Sigmoid colon (tissue), 7 donors: ENCODE data around the gene TMEM135. TPM values are rescaled to one million over a fixed set of nuclear protein-coding genes. Genes with fewer than 3 reads are reported as not detected.

ENCODE experiments used
- DNase-seq: peaks from one replicate; pipeline ENCODE4 v3.0.0-alpha.2; 2019
- H3K27ac ChIP-seq, 4 donors: fragments of 200-600 bp; sonication (generic); one replicate each; pipeline ENCODE4 v1.5.1; 2016 to 2019; ENCODE audit warnings: mild to moderate bottlenecking in 1 of 4
- H3K27me3 ChIP-seq, 3 donors: fragments of 200-600 bp; sonication (generic); one replicate each; pipeline ENCODE4 v1.5.1; 2019; ENCODE audit warnings: mild to moderate bottlenecking in 1 of 3
- H3K36me3 ChIP-seq, 4 donors: fragments of 200-600 bp; sonication (generic); one replicate each; pipeline ENCODE4 v1.5.1; 2016 to 2019
- H3K4me1 ChIP-seq, 4 donors: fragments of 200-600 bp; sonication (generic); one replicate each; pipeline ENCODE4 v1.5.1; 2017 to 2019
- H3K4me3 ChIP-seq, 4 donors: fragments of 200-600 bp; sonication (generic); one replicate each; pipeline ENCODE4 v1.5.1; 2017 to 2019; ENCODE audit warnings: mild to moderate bottlenecking in 2 of 4, moderate library complexity in 1 of 4
- H3K9me3 ChIP-seq, 4 donors: fragments of 200-600 bp in 3 of 4; sonication (generic) in 3 of 4; one replicate each; pipeline versions ENCODE4 v1.5.1 to v1.6.1; 2013 to 2019
- CTCF ChIP-seq, 4 experiments: fragments of 450-650 bp in 3 of 4; fragments of 200-600 bp in 1 of 4; IDR thresholded peaks; one replicate each; pipeline ENCODE4 v1.5.1; 2016 to 2019; ENCODE audit warnings: antibody characterized with exemption in 4 of 4, mild to moderate bottlenecking in 3 of 4, moderate library complexity in 2 of 4
- EP300 ChIP-seq, 4 donors: sonication (generic); formaldehyde crosslinking; IDR thresholded peaks; one replicate each; pipeline ENCODE4 v1.6.1; 2017; ENCODE audit warnings: antibody characterized with exemption in 4 of 4
- POLR2A ChIP-seq, 2 donors: fragments of 450-650 bp; IDR thresholded peaks; one replicate each; pipeline ENCODE4 v1.6.1; 2016; ENCODE audit warnings: antibody characterized with exemption in 2 of 2, mild to moderate bottlenecking in 2 of 2, moderate library complexity in 2 of 2
- POLR2AphosphoS5 ChIP-seq, 4 donors: sonication (generic); formaldehyde crosslinking; IDR thresholded peaks; one replicate each; pipeline ENCODE4 v1.6.1; 2017; ENCODE audit warnings: antibody characterized with exemption in 4 of 4
- WGBS, 2 donors: extraction: QIAGEN DNeasy Blood & Tissue Kit; methylation state at CpG; one replicate each; pipeline ENCODE4 v1.1.7; 2013; 5-methylcytosine and 5-hydroxymethylcytosine counted together
- intact Hi-C: fragments of 100-400 bp; cut with DNase I; formaldehyde crosslinking; loops from one replicate; pipeline ENCODE4 v1.15.1; 2023
- polyA plus RNA-seq, 3 donors: library from polyadenylated mRNA; stranded (reverse); fragments of 200-250 nt; gene quantifications; one replicate each; pipeline ENCODE4 v1.2.3, GENCODE V29; 2013
- total RNA-seq, 4 donors: library from RNA; depleted of rRNA; stranded (reverse); fragments of >200 nt; gene quantifications; one replicate each; pipeline ENCODE4 v1.1.0, GENCODE V29; 2016
- donor health status: healthy with polysubstance abuse.
- donor health status: Bipolar disorder and iron deficiency.
- donor health status: healthy.

Gene TMEM135
- total and polyA plus RNA-seq, 7 donors, result 4.8 to 36.2 (median 20.0) TPM

- Histone ChIP-seq H3K9me3 (no peaks in the 10 kb centered on the region), H3K4me3 (no peak overlapping the region), H3K27me3 (no peaks in the 10 kb centered on the region), H3K4me1 (peaks cover 0 to 9% (median 0%) of the 10 kb centered on the region in 4 donors), H3K27ac (no peak overlapping the region), H3K36me3 (no peaks in the 10 kb centered on the region)
- no peak for DNase-seq
- TF ChIP-seq EP300 (IDR thresholded peaks at IDR 0.05) (no peak), POLR2AphosphoS5 (IDR thresholded peaks at IDR 0.05) (no peak), POLR2A (IDR thresholded peaks at IDR 0.05) (no peak), CTCF (IDR thresholded peaks at IDR 0.05) (no peak)
- 65 to 81% methylated on average over 4 of the region's 4 CpGs for WGBS, 2 donors
- intact Hi-C loops, result no loop called here
Measured at GRCh38 chr11:87127101-87127500, 89.4 kb downstream of the TMEM135 start.

DNA sequence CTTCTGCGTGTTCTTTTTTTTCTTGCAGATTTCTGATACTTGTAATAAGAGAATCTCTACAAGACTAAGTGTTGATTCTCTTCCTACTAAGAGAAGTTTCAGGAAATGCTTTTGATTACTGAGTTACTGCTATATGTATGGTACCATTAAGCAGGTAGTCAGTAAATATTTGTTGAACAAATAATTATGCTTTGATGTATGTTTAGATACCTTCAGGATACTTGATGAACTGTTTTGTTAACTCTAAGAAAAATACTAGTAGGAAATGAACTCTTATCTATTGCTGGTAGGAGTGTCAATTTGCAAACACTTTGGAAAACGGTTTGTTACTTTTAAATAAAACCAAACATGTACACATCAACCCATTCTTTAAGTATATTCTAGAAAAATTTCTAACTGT is 90.6 kb downstream of the TMEM135 start:
- intact Hi-C loops, result no loop called here
- DNase-seq, result no peak
- 56 to 76% methylated on average over 2 of the region's 2 CpGs for WGBS, 2 donors
- H3K4me1 ChIP-seq, result peaks cover 0 to 9% (median 0%) of the 10 kb centered on the region in 4 donors
- no peaks in the 10 kb centered on the region for H3K27me3 ChIP-seq
- no peak overlapping the region for H3K4me3 ChIP-seq
- no peak overlapping the region for H3K27ac ChIP-seq
- H3K9me3 ChIP-seq, result no peaks in the 10 kb centered on the region
- no peaks in the 10 kb centered on the region for H3K36me3 ChIP-seq
- no peak for TF ChIP-seq CTCF (IDR thresholded peaks at IDR 0.05)
- TF ChIP-seq EP300 (IDR thresholded peaks at IDR 0.05), result no peak
- TF ChIP-seq POLR2AphosphoS5 (IDR thresholded peaks at IDR 0.05), result no peak
- no peak for TF ChIP-seq POLR2A (IDR thresholded peaks at IDR 0.05)

GRCh38 chr11:87134524-87135106 is 96.9 kb downstream of the TMEM135 start:
- Histone ChIP-seq H3K4me3 (no peak overlapping the region), H3K27me3 (no peaks in the 10 kb centered on the region), H3K4me1 (peaks cover 0 to 2% (median 0%) of the 10 kb centered on the region in 4 donors), H3K9me3 (no peaks in the 10 kb centered on the region), H3K27ac (no peak overlapping the region), H3K36me3 (no peaks in the 10 kb centered on the region)
- no peak for DNase-seq
- TF ChIP-seq CTCF (IDR thresholded peaks at IDR 0.05) (no peak), EP300 (IDR thresholded peaks at IDR 0.05) (no peak), POLR2A (IDR thresholded peaks at IDR 0.05) (no peak), POLR2AphosphoS5 (IDR thresholded peaks at IDR 0.05) (no peak)
- intact Hi-C loops, result no loop called here
- 93 to 96% methylated on average over 1 of the region's 1 CpG for WGBS, 2 donors

DNA sequence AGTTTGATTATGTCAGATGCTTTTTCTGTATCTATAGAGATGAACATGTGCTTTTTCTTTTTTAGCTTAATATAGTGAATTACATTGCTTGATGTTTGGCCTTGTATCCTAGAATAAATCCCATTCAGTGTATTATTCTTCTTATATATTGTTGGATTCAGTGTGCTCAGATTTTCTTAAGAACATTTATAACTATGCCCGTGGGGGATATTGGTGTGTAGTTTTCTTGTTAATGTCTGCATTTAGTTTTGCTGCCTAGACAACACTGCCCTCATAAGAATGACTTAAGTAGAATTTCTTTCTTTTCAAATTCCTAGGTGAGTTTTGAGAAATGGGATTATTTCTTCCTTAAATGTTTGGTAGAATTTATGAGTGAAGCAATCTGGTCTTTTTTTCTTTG is 98.5 kb downstream of the TMEM135 start:
- Histone ChIP-seq H3K27me3 (no peaks in the 10 kb centered on the region), H3K4me1 (peaks cover 0 to 2% (median 0%) of the 10 kb centered on the region in 4 donors), H3K27ac (no peak overlapping the region), H3K9me3 (no peaks in the 10 kb centered on the region), H3K4me3 (no peak overlapping the region), H3K36me3 (no peaks in the 10 kb centered on the region)
- WGBS, 2 donors, result 88 to 92% methylated on average over 1 of the region's 1 CpG
- intact Hi-C loops, result no loop called here
- no peak for TF ChIP-seq POLR2A (IDR thresholded peaks at IDR 0.05)
- TF ChIP-seq CTCF (IDR thresholded peaks at IDR 0.05), result no peak
- TF ChIP-seq POLR2AphosphoS5 (IDR thresholded peaks at IDR 0.05), result no peak
- no peak for TF ChIP-seq EP300 (IDR thresholded peaks at IDR 0.05)
- no peak for DNase-seq

GRCh38 chr11:87137711-87138110 is 100.0 kb downstream of the TMEM135 start:
- Histone ChIP-seq H3K36me3 (no peaks in the 10 kb centered on the region), H3K4me3 (no peak overlapping the region), H3K27me3 (no peaks in the 10 kb centered on the region), H3K27ac (no peak overlapping the region), H3K4me1 (peaks cover 0 to 2% (median 0%) of the 10 kb centered on the region in 4 donors), H3K9me3 (no peaks in the 10 kb centered on the region)
- no peak for DNase-seq
- 86 to 93% methylated on average over 2 of the region's 2 CpGs for WGBS, 2 donors
- no peak for TF ChIP-seq CTCF (IDR thresholded peaks at IDR 0.05)
- no peak for TF ChIP-seq POLR2AphosphoS5 (IDR thresholded peaks at IDR 0.05)
- TF ChIP-seq POLR2A (IDR thresholded peaks at IDR 0.05), result no peak
- TF ChIP-seq EP300 (IDR thresholded peaks at IDR 0.05), result no peak
- intact Hi-C loops, result no loop called here
